OCI-LY1 (cell line): ENCODE measurements around the gene LSM10.

Source experiments
- CTCF ChIP-seq: fragments of 200-600 bp; sonication (generic), shearing (Covaris generic); IDR thresholded peaks from 2 replicates; pipeline ENCODE4 v1.5.1; 2017; ENCODE audit warnings: mild to moderate bottlenecking, antibody characterized with exemption, low read length, moderate library complexity, mixed read lengths
- EZH2 ChIP-seq: fragments of 200-600 bp; sonication (generic), shearing (Covaris generic); IDR thresholded peaks from 2 replicates; pipeline ENCODE4 v1.8.0; 2017; ENCODE audit warnings: borderline replicate concordance, mixed run types, mild to moderate bottlenecking, antibody characterized with exemption, low read length, moderate library complexity, mixed read lengths

DNA sequence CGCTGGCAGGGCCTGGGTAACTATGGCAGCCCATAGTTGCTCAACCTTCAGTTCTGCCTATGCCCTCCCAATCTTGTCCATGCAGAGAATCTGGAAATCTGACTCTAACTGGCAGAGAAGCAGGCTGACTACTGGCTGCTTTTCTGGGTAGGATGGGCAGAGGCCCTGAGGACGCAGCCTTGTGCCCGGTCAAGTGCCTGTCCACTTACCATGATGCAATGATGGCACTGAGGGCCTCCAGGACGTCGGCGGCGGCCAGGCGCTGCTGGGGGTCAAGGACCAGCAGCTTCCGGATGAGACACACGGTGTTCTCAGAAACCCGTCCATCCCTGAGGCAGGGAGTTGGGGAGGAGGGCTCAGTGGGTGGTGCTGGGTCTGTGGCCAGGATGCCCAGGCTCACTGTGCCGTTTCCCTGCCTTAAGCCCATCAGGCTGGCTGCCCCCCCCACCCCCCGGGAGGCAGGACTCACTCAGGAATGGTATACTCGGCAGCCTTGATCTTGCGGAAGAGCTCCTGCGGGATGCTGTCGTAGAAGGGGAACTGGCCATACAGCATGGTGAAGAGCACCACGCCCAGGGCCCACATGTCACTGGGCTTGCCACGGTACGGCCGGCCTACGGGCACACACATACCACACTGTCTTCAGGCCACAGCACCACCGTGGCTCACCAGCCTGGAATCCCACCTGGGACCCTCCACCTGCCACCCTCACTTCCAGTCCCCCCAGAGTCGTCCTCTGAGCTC, 53.9 kb downstream of the LSM10 start:
- TF ChIP-seq CTCF (no peak), EZH2 (no peak)
